LNCaP clone FGC (cell line): Measurements from ENCODE around the gene RPS3A.

Source experiments
- DNase-seq: peaks from one replicate; pipeline ENCODE4 v3.0.0-alpha.2; 2011; ENCODE audit warnings: low read depth
- H3K4me3 ChIP-seq: 2 replicates; pipeline ENCODE4 v1.5.1; 2011; ENCODE audit warnings: mild to moderate bottlenecking, low read depth, low read length, control low read depth
- TF ChIP-seq, protein P1 (sequence below): IDR thresholded peaks from 2 replicates; pipeline ENCODE4 v1.5.1; 2012; ENCODE audit warnings: mild to moderate bottlenecking; ENCODE audit not compliant: control insufficient read depth, insufficient read depth; ENCODE audit errors: extremely low read depth

RPS3A gene

GRCh38 chr4:151091047-151091446, 8.4 kb upstream of the RPS3A start:
- no peak overlapping the region for H3K4me3 ChIP-seq
- TF ChIP-seq, protein P1, sequence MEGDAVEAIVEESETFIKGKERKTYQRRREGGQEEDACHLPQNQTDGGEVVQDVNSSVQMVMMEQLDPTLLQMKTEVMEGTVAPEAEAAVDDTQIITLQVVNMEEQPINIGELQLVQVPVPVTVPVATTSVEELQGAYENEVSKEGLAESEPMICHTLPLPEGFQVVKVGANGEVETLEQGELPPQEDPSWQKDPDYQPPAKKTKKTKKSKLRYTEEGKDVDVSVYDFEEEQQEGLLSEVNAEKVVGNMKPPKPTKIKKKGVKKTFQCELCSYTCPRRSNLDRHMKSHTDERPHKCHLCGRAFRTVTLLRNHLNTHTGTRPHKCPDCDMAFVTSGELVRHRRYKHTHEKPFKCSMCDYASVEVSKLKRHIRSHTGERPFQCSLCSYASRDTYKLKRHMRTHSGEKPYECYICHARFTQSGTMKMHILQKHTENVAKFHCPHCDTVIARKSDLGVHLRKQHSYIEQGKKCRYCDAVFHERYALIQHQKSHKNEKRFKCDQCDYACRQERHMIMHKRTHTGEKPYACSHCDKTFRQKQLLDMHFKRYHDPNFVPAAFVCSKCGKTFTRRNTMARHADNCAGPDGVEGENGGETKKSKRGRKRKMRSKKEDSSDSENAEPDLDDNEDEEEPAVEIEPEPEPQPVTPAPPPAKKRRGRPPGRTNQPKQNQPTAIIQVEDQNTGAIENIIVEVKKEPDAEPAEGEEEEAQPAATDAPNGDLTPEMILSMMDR, result no peak
- DNase-seq, result no peak

DNA sequence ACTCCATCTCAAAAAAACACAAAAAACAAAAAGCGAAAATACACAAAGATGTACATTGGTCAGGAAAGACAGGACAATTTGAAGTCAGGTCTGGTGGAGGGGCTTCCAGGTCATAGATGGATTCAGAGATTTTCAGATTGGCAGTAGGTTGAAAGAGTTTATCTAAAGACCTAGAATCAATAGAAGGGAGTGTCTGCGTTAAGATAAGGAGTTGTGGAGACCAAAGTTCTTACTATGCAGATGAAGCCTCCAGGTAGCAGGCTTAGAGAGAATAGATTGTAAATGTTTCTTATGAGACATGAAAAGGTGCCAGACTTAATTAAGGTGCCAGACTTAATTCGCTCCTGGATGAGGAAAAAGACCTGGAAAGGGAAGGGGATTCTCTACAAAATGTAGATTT, 6.9 kb upstream of the RPS3A start:
- no peak for DNase-seq
- TF ChIP-seq, protein P1, result no peak
- H3K4me3 ChIP-seq, result no peak overlapping the region

- DNase-seq, result no peak
- TF ChIP-seq, protein P1, result no peak
- no peak overlapping the region for H3K4me3 ChIP-seq
Observed at GRCh38 chr4:151093203-151093602, 6.2 kb upstream of the RPS3A start.

GRCh38 chr4:151094290-151094751, 5.1 kb upstream of the RPS3A start:
- DNase-seq, result no peak
- TF ChIP-seq, protein P1, result no peak
- H3K4me3 ChIP-seq, result no peak overlapping the region

DNA sequence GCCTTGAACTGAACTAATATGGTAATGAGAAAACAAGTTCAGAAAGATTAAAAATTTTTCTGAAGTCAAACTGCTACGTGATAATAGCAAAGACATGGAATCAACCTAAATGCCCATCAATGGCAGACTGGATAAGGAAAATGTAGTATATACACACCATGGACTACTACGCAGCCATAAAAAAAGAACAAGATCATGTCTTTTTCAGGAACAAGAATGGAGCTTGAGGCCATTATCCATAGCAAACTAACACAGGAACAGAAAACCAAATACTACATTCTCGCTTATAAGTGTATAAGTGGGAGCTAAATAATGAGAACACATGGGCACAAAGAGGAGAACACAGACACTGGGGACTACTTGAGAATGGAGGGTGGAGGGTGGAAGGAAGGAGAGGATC, 4.3 kb upstream of the RPS3A start:
- TF ChIP-seq, protein P1, result no peak
- no peak overlapping the region for H3K4me3 ChIP-seq
- DNase-seq, result no peak

DNA sequence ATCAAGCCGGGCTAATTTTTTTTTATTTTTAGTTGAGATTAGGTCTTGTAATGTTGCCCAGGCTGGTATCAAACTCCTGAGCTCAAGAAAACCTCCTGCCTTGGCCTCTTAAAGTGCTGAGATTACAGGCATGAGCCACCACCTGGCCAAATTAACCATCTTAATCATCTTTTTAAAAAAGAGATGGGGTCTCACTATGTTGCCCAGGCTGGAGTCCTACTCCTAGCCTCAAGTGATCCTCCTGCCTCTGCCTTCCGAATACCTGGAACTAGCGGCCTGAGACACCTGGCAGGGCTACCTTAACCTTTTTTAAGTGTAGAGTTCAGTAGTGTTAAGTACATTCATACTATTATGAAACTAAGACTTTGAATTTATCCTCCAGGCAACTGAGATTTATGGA, 1.7 kb upstream of the RPS3A start:
- TF ChIP-seq, protein P1, result no peak
- H3K4me3 ChIP-seq, result no peak overlapping the region
- DNase-seq, result no peak

DNA sequence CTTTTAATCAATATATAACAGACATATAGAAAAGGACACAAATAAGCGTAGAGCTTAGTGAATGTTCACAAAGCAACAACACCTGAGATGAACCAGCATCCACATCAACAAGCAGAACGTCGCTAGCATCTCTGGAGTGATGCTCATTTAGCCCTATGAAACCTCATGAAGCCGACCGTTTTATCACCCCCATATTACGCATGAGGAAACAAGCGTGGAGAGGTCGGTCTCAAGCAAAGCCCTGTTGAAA, 524 bp upstream of the RPS3A start:
- no peak for DNase-seq
- TF ChIP-seq, protein P1, result no peak
- peak overlapping the region; percentile 94 for H3K4me3 ChIP-seq
